ENCODE data around the gene MCU. TPM values are rescaled to one million over a fixed set of nuclear protein-coding genes. Genes with fewer than 3 reads are reported as not detected.

The MCU gene
- polyA plus RNA-seq, 1 of the 3 experiments (the other 2 are of a cell fraction): 20.6 TPM

DNA sequence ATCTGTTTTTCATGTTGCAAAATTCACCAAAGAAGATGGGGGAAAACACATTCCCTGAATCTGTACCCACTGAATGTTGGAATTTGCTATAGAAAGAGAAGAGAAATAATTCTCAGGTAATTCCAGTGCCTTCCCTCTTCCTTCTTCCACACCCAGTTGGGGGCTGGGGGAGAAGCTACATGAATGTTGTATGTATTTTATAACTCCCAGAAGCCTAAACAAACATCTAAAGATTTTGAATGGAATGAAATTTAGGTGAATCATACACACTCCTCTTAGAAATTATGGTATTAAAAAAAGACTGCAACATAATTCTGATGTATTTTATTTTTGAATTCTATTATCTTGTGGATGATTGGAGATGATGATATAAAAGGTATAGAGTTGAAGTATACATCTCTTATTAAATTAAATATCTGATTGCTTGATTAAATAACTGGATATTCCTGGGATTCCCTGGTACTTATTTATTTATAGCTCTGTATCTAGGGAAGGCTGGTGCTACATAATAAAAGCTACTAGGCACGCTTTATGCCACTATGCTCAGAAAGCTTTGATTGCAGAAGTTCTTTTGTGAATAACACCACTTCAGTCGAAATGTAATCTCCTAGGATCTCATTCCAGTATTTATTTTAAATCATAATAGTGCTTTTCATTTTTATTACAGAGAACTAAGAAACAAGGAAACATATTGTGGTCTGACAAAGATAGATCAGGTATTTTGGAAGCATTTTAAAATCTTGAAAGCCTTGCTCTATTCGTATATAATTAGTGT lies 98.5 kb downstream of the MCU start:
- Histone ChIP-seq H3K9me3 (no peaks in the 10 kb centered on the region), H3K27me3 (ENCODE audit: insufficient read depth) (no peaks in the 10 kb centered on the region), H3K9me2 (no peaks in the 10 kb centered on the region), H3K4me3 (ENCODE audit: low read depth in 2 of 2, low read length in 1 of 2) (no peak overlapping the region), H3K36me3 (replicated peaks in 1 of 2; ENCODE audit: control insufficient read depth in 1 of 2, insufficient read depth in 2 of 2, low read length in 1 of 2) (no peaks in the 10 kb centered on the region), H2AFZ (ENCODE audit: low read depth) (no peak overlapping the region), H3K4me2 (no peak overlapping the region), H3K27ac (ENCODE audit: low read depth in 2 of 2, low read length in 1 of 2) (no peak overlapping the region), H3K79me2 (ENCODE audit: insufficient read depth) (peaks cover 17% of the 10 kb centered on the region; the same call in 1 of the 2 replicates), H4K20me1 (ENCODE audit: insufficient read depth) (peaks cover 3% of the 10 kb centered on the region; the same call in 1 of the 2 replicates), H3K4me1 (ENCODE audit: control insufficient read depth in 1 of 2, insufficient read depth in 2 of 2, low read depth in 1 of 2, low read length in 1 of 2) (peaks cover 0 to 7% of the 10 kb centered on the region in 2 experiments; a peak in 3 of 4 replicates), H3K9ac (no peak overlapping the region), H3F3A (replicated peaks; ENCODE audit: insufficient read depth) (peaks cover 12% of the 10 kb centered on the region)
- WGBS (ENCODE audit: low lambda C conversion rate): 84% methylated on average over 3 of the region's 3 CpGs
- no peak for DNase-seq
- ChIA-PET POLR2A (no interaction called here), CTCF (interaction anchor here (0.6 kb wide), 1 partner anchor 405 kb away, joined by 3 read pairs; no protein-coding TSS in a partner anchor)
- TF ChIP-seq SMC3 (IDR thresholded peaks at IDR 0.05; ENCODE audit: low read depth, low read length) (no peak), GATA2 (CRISPR knock-in tag; IDR thresholded peaks at IDR 0.05) (no peak), TCF12 (IDR thresholded peaks at IDR 0.05) (no peak), YY1 (IDR thresholded peaks at IDR 0.05; ENCODE audit: low read depth) (no peak), TAF1 (IDR thresholded peaks at IDR 0.05; ENCODE audit: borderline replicate concordance, low read depth, low read length) (no peak), SIN3A (IDR thresholded peaks at IDR 0.05; ENCODE audit: borderline replicate concordance, low read depth, low read length) (no peak), JUND (IDR thresholded peaks at IDR 0.05) (no peak), EZH2phosphoT487 (IDR thresholded peaks at IDR 0.05; ENCODE audit: borderline replicate concordance, low read depth) (no peak), RCOR1 (IDR thresholded peaks at IDR 0.05; ENCODE audit: low read length) (no peak), NFIC (IDR thresholded peaks at IDR 0.05; ENCODE audit: borderline replicate concordance) (no peak), ELF1 (IDR thresholded peaks at IDR 0.05) (no peak), FOXJ3 (CRISPR knock-in tag; IDR thresholded peaks at IDR 0.05) (no peak)
- TF ChIP-seq, protein P1, sequence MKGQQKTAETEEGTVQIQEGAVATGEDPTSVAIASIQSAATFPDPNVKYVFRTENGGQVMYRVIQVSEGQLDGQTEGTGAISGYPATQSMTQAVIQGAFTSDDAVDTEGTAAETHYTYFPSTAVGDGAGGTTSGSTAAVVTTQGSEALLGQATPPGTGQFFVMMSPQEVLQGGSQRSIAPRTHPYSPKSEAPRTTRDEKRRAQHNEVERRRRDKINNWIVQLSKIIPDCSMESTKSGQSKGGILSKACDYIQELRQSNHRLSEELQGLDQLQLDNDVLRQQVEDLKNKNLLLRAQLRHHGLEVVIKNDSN (IDR thresholded peaks at IDR 0.05; ENCODE audit: borderline replicate concordance, low read depth): no peak
- TF ChIP-seq, protein P2, sequence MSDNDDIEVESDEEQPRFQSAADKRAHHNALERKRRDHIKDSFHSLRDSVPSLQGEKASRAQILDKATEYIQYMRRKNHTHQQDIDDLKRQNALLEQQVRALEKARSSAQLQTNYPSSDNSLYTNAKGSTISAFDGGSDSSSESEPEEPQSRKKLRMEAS (IDR thresholded peaks at IDR 0.05; ENCODE audit: low read depth): no peak

DNA sequence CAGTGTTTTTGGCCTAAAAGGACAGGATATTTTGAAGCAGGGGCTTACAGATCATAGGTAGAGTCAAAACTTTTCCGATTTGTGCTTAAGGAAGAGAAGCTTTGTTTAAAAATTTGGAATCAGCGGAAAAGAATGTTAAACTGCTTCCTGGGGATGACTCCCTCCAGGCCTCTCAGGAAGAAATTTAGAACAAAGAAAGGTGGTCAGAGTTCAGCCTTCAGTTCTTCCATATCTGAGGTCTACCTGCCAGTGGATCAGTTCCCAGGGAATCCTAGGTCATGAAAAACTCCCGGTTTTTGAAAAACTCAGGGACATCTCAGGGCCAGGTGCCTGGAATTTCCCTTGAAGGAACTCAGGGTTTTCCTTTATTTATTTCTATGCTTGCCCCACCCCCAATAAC lies 100.3 kb downstream of the MCU start:
- CTCF ChIA-PET: interaction anchor here (1.2 kb wide), 2 partner anchors 10 to 428 kb away, joined by 4 to 5 read pairs; no protein-coding TSS in a partner anchor
- H3K27me3 ChIP-seq (ENCODE audit: insufficient read depth): no peaks in the 10 kb centered on the region
- POLR2A ChIA-PET: no interaction called here
- H3K79me2 ChIP-seq (ENCODE audit: insufficient read depth): peaks cover 23% of the 10 kb centered on the region; the same call in 1 of the 2 replicates
- peaks cover 12% of the 10 kb centered on the region for H3F3A ChIP-seq (replicated peaks; ENCODE audit: insufficient read depth)
- DNase-seq: no peak
- TF ChIP-seq NRF1 (IDR thresholded peaks at IDR 0.05; ENCODE audit: low read depth, low read length) (no peak), CHD2 (IDR thresholded peaks at IDR 0.05; ENCODE audit: low read length, partially characterized antibody) (no peak), FOSL2 (IDR thresholded peaks at IDR 0.05; ENCODE audit: borderline replicate concordance, low read depth) (no peak), RFX5 (IDR thresholded peaks at IDR 0.05; ENCODE audit: low read length) (no peak), SMC3 (IDR thresholded peaks at IDR 0.05; ENCODE audit: low read depth, low read length) (no peak), TCF12 (IDR thresholded peaks at IDR 0.05) (no peak), POLR2AphosphoS5 (IDR thresholded peaks at IDR 0.05; ENCODE audit: low read depth, low read length) (no peak), JUND (IDR thresholded peaks at IDR 0.05) (no peak), EP300 (IDR thresholded peaks at IDR 0.05; ENCODE audit: borderline replicate concordance in 1 of 2, low read depth in 1 of 2, low read length in 1 of 2) (no peak), YY1 (IDR thresholded peaks at IDR 0.05; ENCODE audit: low read depth) (no peak)
- H3K9ac ChIP-seq: no peak overlapping the region
- no peaks in the 10 kb centered on the region for H3K9me2 ChIP-seq
- 93% methylated on average over 3 of the region's 3 CpGs for WGBS (ENCODE audit: low lambda C conversion rate)
- H3K27ac ChIP-seq (ENCODE audit: low read depth in 2 of 2, low read length in 1 of 2): no peak overlapping the region
- H4K20me1 ChIP-seq (ENCODE audit: insufficient read depth): peaks cover 3% of the 10 kb centered on the region; the same call in 1 of the 2 replicates
- no peak overlapping the region for H3K4me3 ChIP-seq (ENCODE audit: low read depth in 2 of 2, low read length in 1 of 2)
- no peaks in the 10 kb centered on the region for H3K36me3 ChIP-seq (replicated peaks in 1 of 2; ENCODE audit: control insufficient read depth in 1 of 2, insufficient read depth in 2 of 2, low read length in 1 of 2)
- H3K4me2 ChIP-seq: no peak overlapping the region
- no peaks in the 10 kb centered on the region; a peak in 2 of 4 replicates for H3K4me1 ChIP-seq (ENCODE audit: control insufficient read depth in 1 of 2, insufficient read depth in 2 of 2, low read depth in 1 of 2, low read length in 1 of 2)
- H3K9me3 ChIP-seq: no peaks in the 10 kb centered on the region
- H2AFZ ChIP-seq (ENCODE audit: low read depth): no peak overlapping the region

All from SK-N-SH (cell line).